HS-27A (cell line): ENCODE measurements around the gene ZBTB49.
"Not testable (repeated sequence)": the region's sequence is repeated elsewhere in the genome, so short reads cannot be mapped to it uniquely, and the experiment has no call there.

ENCODE experiments used
- DNase-seq: peaks from one replicate; pipeline ENCODE4 v3.0.0-alpha.2; 2012; ENCODE audit warnings: low read depth, missing footprints

The ZBTB49 gene

GRCh38 chr4:4326166-4326565 is 36.1 kb downstream of the ZBTB49 start:
- DNase-seq = no peak

DNA sequence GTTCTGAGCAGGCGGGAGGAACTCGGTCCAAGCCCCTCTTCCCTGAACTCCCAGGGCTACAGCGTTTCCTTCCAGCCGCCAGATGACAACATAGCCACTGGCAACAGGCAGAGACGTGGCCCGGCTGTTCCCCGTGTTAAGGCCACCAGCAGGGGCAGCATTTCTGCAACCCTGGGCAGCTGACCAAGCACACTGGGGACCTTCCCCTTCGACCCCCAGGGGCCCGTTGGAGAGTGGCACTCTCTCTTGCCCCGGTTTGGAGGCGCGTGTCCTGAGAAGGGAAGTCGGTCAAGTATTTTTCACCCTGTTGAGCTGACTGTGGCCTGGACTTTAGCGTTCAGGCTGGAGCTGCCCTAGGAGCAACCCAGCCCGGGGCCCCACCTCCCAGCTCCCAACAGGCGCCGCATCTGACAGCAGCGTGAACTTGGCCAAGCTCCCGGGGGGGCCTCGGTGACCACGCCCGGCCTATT is 37.6 kb downstream of the ZBTB49 start:
- DNase-seq = no peak

- no peak for DNase-seq
Observed at GRCh38 chr4:4328206-4328605, 38.2 kb downstream of the ZBTB49 start.

- DNase-seq = no peak
Observed at GRCh38 chr4:4328840-4329239, 38.8 kb downstream of the ZBTB49 start.

DNA sequence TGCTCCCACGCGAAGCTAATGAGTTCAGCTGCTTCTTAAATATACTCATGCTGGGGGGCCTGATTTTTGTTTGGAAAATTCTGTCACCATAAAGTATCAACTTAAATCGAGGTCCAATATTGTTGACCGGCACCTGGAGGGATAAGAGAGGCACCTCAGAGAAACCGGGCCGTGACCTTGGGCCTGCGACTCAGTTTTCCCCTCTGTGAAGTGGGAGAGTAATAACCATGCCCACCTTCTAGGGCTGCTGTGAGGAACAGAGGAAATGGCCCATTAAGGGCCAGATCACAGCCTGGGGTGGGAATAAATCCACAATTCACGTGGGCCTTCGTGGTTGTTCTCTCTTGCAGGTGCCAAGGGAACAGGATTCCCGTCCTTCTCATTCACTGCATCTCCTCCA is 39.4 kb downstream of the ZBTB49 start:
- no peak for DNase-seq

DNA sequence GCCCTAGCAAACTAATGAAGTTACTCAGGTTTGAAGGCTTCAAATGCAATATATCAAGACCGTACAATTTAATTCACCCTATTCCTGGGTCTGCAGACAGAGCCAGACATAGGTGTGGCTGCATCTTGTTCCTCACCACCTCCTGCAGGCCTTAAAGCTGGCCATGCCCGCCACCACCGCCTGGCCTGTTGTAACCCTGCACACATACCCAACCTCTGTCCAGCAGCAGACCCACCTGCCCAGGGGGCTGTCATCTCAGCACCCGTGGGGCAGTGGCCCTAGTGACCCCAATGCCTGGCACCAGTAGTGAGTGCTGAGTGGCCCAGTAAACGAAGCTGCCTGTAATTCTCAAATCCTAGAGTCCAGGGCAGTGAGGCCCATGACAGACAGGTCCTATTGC is 40.7 kb downstream of the ZBTB49 start:
- DNase-seq = no peak

DNA sequence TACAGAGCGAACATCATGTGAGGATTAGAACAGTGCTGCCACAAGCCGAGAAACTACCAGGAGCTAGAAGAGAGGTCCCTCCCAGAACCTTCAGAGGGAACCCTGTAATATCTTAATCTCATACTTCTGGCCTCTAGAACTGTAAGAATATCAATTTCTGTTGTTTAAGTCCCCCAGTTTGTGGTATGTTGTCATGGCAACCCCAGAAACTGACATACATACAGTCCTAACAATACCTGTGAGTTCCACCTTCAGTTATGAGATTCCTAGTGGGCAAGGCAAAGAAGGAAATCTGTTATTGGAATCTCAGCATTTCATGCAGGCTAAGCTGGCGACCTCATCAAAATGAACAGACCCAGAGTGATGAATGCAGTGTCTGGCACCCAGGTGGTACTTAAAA is 42.5 kb downstream of the ZBTB49 start:
- DNase-seq = no peak

- peak; percentile 41 for DNase-seq
Observed at GRCh38 chr4:4333265-4333706, 43.2 kb downstream of the ZBTB49 start.

- peak; percentile 11 for DNase-seq
Observed at GRCh38 chr4:4334798-4335520, 44.9 kb downstream of the ZBTB49 start.

DNA sequence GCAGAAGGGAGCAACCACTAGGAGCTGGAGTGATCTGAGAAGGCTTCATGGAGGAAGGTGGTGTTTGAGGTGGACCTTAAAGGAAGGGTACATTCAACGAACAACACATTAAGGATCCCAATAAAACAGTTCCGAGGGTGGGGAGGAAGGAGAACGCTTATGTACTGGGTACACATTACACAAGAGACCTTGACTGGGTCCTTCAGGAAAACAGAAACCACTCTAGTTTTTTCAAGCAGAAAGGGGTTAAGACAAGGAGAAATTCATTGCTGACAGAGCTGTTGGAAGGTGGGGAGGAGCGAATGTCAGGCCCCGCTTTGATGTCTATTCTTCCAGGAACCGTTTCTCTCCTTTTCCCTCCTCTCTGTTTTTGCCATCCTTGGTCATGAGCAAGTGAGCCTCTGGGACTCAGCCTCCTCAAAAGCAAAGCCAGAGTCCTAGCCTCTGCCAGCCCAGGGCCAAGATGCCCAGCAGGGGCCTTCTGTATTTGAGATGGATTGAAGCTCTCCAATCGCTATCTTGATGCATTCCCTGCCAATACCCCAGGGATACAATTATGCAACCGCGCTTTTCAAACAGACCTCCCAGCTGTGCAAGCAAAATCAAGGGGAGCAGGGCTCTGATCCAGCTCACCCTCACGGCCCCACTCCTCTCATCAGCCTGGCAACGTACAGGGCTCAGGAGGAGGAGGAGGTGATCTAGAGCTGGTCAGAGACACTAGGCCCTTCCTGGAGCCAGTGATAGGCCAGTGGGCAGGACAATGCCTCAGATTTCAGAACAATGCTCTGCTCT is 48.4 kb downstream of the ZBTB49 start:
- DNase-seq = no peak

DNA sequence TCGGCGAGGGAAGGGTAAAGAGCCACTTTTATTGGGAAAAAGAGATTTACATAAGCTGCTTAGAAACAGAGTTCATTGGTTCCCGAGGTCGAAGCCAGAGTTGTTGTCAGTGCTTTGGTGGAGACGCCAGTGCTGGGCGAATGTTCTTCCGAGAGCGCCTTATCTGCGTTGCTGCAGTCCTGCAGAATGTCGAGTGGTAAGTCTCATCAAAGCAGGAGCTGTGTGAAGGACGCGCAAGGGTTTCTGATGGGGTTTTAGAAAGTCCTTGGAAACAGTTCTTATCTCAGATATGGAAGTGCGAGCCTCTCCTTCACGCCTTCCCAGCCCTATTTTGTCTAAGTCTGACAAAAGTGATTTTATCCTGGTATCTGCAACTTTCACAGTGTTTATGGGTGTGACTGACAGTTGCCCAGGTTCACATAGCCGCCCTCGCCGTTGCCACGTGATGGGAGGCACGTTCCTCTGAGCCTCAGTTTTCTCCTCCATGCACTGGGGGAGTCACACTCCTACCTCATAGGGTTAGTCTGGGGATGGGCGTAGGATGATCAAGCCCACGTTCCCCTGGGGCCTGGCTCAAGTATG is 49.5 kb downstream of the ZBTB49 start:
- DNase-seq = no peak

DNA sequence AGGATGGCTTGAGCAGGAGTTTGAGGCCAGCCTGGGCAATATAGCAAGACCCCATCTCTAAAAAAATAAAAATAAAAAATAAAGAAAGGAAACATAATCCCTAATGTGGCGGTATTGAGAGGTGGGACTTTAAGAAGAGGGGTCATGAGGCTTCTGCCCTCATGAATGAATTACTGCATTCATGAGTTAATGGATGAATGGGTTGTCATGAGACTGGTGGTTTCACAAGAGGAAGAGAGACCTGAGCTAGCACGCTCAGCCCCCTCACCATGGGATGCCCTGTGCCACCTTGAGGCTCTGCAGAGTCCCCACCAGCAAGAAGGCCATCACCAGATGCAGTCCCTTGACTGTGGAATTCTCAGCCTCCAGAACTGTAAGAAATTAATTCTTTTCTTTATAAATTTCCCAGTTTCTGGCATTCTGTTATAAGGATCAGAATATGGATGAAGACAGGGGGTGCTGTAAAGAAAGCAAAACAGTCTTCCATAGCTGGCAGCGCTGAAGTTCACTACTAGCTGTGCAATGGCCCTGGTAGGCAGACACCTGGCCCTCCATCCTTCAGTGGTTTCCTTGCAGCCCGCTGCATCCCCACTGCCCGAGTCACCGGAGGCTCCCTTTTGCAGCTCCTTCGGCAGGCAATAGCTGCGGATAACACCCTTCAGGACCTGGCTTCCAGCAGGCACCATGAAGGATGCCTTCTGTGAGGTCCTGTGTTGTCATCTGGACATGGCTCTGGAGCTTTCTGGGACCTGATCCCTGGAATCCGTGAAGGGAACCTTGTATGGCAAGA is 52.0 kb downstream of the ZBTB49 start:
- DNase-seq = no peak

GRCh38 chr4:4343038-4343437 is 53.0 kb downstream of the ZBTB49 start:
- no peak for DNase-seq

GRCh38 chr4:4344915-4345527 is 55.0 kb downstream of the ZBTB49 start:
- no peak for DNase-seq

DNA sequence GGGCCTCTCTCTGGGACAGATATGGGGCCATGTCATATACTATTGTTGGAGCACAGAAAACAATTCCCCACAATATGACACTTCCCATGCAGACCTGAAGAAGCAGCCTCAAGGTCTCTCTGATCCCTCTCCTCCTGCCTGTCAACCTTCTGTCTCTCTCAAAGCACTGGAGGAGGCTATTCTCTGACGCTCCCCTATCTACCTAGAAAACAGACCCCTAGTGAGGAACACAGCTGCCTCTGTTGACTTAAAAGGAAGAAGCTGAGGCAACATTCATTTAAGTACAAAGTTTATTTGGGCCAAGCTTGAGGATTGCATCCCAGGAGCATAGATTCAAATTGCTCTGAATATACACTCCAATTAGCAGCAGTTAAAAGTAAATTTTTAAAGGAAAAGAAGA is 57.5 kb downstream of the ZBTB49 start:
- no peak for DNase-seq

DNA sequence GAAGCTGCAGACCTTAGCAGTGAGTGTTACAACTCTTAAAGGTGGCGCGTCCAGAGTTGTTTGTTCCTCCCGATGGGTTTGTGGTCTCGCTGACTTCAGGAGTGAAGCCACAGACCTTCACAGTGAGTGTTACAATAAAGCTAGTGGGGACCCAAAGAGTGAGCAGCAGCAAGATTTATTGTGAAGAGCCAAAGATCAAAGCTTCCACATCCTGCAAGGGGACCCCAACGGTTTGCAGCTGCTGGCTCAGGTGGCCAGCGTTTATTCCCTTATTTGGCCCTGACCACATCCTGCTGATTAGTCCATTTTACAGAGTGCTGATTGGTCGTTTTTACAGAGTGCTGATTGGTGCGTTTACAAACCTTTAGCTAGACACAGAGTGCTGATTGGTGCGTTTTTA is 58.5 kb downstream of the ZBTB49 start:
- not testable (repeated sequence) for DNase-seq

DNA sequence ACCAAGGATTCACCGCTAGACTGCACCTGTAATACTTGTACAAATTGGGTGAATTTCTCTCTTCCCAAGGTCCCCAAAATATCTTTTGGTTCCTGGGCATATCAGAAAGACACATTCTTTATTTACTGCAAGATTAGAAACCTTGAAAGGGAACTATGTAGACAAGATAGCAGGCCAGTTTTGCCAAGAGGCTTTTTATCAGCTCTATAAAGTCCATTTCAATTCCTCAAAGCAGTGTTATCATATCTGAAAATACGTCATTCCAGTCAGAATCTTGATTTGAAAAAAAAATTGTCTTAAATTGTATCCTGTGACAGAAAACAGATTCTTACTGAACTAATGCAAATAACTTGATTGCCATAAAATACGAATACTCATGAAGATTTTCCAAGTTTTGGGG is 59.8 kb downstream of the ZBTB49 start:
- DNase-seq = no peak

DNA sequence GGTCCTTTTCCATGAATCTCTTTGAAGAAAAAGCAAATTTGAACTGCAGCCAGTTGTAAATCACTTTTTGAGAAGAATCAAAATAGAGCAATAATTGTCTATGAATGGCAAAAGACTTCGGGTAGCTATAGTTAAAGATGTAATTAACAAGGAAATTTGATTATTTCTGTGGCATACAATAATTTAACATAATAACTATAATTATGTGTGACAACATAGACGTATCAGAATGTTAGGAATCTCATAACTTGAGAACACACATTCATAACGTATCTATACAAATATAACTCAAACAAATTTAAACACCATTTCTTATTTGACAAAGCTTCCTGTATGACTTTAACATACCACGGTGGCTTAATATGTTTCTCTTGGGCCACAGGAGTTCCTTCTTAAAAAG is 60.9 kb downstream of the ZBTB49 start:
- DNase-seq = no peak

DNA sequence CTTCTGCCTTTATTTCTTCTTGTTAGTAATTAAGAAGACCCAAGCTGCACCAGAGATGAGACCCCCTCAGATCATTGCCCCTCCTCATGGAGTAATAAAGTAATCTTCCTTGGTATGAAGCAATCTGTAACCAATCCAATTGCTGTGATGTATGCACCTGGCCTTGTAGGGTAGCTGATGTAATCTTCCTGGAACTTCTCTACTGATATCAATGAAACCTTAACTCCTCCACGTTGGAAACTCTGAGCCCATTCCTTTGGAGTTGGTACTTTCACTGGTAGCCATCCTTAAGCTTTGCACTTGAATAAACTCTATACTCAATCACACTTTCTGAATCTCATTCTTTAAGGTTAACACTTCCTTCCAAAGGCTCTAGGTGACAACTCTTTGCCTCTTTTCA is 65.3 kb downstream of the ZBTB49 start:
- DNase-seq = no peak

GRCh38 chr4:4356106-4357041 is 66.3 kb downstream of the ZBTB49 start:
- no peak for DNase-seq
